CD14-positive monocyte (primary cell): Measurements from ENCODE around the gene RASSF4. TPM values are rescaled to one million over a fixed set of nuclear protein-coding genes. Genes with fewer than 3 reads are reported as not detected.
A peak's percentile ranks its signal among the peaks of the same experiment; 100 is the strongest.

Source experiments
- DNase-seq, 3 donors: peaks; one replicate each; pipeline ENCODE4 v3.0.0-alpha.2; 2011 to 2022
- H2AFZ ChIP-seq: 2 replicates; pipeline ENCODE4 v1.6.0; 2012; ENCODE audit warnings: mild to moderate bottlenecking, low read depth, low read length, inconsistent platforms; ENCODE audit not compliant: insufficient read depth, poor library complexity, severe bottlenecking
- H3K27ac ChIP-seq, 2 donors: 1 replicate in 1 of 2; 2 replicates in 1 of 2; pipeline ENCODE4 v1.5.1; 2012 to 2013; ENCODE audit warnings: low read length in 2 of 2, control low read depth in 1 of 2, inconsistent platforms in 1 of 2, low read depth in 1 of 2, mild to moderate bottlenecking in 1 of 2
- H3K27me3 ChIP-seq, 2 donors: one replicate each; pipeline versions ENCODE4 v1.6.0 to v1.6.1; 2011 to 2013; ENCODE audit warnings: low read length in 2 of 2; ENCODE audit not compliant: control insufficient read depth in 2 of 2, insufficient read depth in 2 of 2
- H3K36me3 ChIP-seq, 2 donors: replicated peaks in 1 of 2; 1 replicate in 1 of 2; 2 replicates in 1 of 2; pipeline versions ENCODE4 v1.5.1 to v1.6.1; 2012 to 2013; ENCODE audit warnings: low read length in 2 of 2, control low read depth in 1 of 2, inconsistent platforms in 1 of 2, mild to moderate bottlenecking in 1 of 2; ENCODE audit not compliant: insufficient read depth in 2 of 2, control insufficient read depth in 1 of 2
- H3K4me1 ChIP-seq, 2 donors: 1 replicate in 1 of 2; 2 replicates in 1 of 2; pipeline versions ENCODE4 v1.5.1 to v1.6.1; 2012 to 2013; ENCODE audit warnings: low read length in 2 of 2, control low read depth in 1 of 2, inconsistent platforms in 1 of 2, mild to moderate bottlenecking in 1 of 2, moderate library complexity in 1 of 2; ENCODE audit not compliant: insufficient read depth in 2 of 2, control insufficient read depth in 1 of 2
- H3K4me2 ChIP-seq: replicated peaks from 2 replicates; pipeline ENCODE3; 2012; ENCODE audit warnings: low read length, moderate library complexity, mild to moderate bottlenecking; ENCODE audit not compliant: poor library complexity, severe bottlenecking; ENCODE audit errors: extremely low read depth
- H3K4me3 ChIP-seq, 3 experiments: fragments of 200-600 bp in 1 of 3; sonication (generic) in 1 of 3; replicated peaks in 1 of 3; 1 replicate in 2 of 3; 2 replicates in 1 of 3; pipeline ENCODE4 v1.5.1; 2011 to 2013; ENCODE audit warnings: low read length in 3 of 3, mild to moderate bottlenecking in 3 of 3, control low read depth in 2 of 3, low read depth in 2 of 3, inconsistent platforms in 1 of 3, moderate library complexity in 1 of 3
- H3K79me2 ChIP-seq: 2 replicates; pipeline ENCODE4 v1.6.0; 2012; ENCODE audit warnings: mild to moderate bottlenecking, control low read depth, inconsistent platforms, low read length, moderate library complexity; ENCODE audit not compliant: insufficient read depth
- H3K9ac ChIP-seq: 2 replicates; pipeline ENCODE4 v1.6.0; 2017; ENCODE audit warnings: low read length, mild to moderate bottlenecking; ENCODE audit not compliant: insufficient read depth, poor library complexity, severe bottlenecking
- H3K9me3 ChIP-seq, 2 donors: replicated peaks in 1 of 2; 1 replicate in 1 of 2; 2 replicates in 1 of 2; pipeline versions ENCODE4 v1.5.1 to v1.6.1; 2012 to 2013; ENCODE audit warnings: low read length in 2 of 2, control low read depth in 1 of 2; ENCODE audit not compliant: control insufficient read depth in 1 of 2, insufficient read depth in 1 of 2
- H4K20me1 ChIP-seq: 2 replicates; pipeline ENCODE4 v1.6.0; 2012; ENCODE audit warnings: mild to moderate bottlenecking, low read length, control low read depth, moderate library complexity; ENCODE audit not compliant: insufficient read depth
- H3K27ac Mint-ChIP-seq, 7 donors: one replicate each; pipeline ENCODE4 v1.8.0; 2020; ENCODE audit warnings: mild to moderate bottlenecking in 7 of 7, mixed read lengths in 7 of 7, moderate library complexity in 6 of 7, inconsistent platforms in 2 of 7
- H3K27me3 Mint-ChIP-seq, 3 donors: one replicate each; pipeline ENCODE4 v1.8.0; 2021 to 2022; ENCODE audit warnings: low read depth in 3 of 3, mild to moderate bottlenecking in 3 of 3, mixed read lengths in 3 of 3, moderate library complexity in 3 of 3, inconsistent platforms in 1 of 3
- H3K36me3 Mint-ChIP-seq, 2 donors: one replicate each; pipeline ENCODE4 v1.8.0; 2020; ENCODE audit warnings: mixed read lengths in 2 of 2, inconsistent platforms in 1 of 2, mild to moderate bottlenecking in 1 of 2
- H3K4me1 Mint-ChIP-seq: one replicate; pipeline ENCODE4 v1.8.0; 2020; ENCODE audit warnings: mild to moderate bottlenecking, mixed read lengths
- H3K4me3 Mint-ChIP-seq, 2 donors: one replicate each; pipeline ENCODE4 v1.8.0; 2020; ENCODE audit warnings: mild to moderate bottlenecking in 2 of 2, mixed read lengths in 2 of 2, moderate library complexity in 1 of 2
- H3K9me3 Mint-ChIP-seq, 7 donors: one replicate each; pipeline ENCODE4 v1.8.0; 2020 to 2022; ENCODE audit warnings: mixed read lengths in 7 of 7, mild to moderate bottlenecking in 6 of 7, moderate library complexity in 6 of 7, inconsistent platforms in 2 of 7
- CTCF ChIP-seq: fragments of 200-600 bp; IDR thresholded peaks from one replicate; pipeline ENCODE4 v1.8.0; 2022; ENCODE audit warnings: antibody characterized with exemption, mild to moderate bottlenecking
- WGBS: methylation state at CpG from one replicate; pipeline ENCODE4 v1.1.5; 2013; ENCODE audit warnings: missing lambda C conversion rate; ENCODE audit not compliant: insufficient coverage; 5-methylcytosine and 5-hydroxymethylcytosine counted together
- intact Hi-C, 2 donors: fragments of 100-400 bp; cut with micrococcal nuclease; formaldehyde crosslinking; loops; one replicate each; pipeline versions ENCODE4 v1.15.0 to v1.15.1; 2023
- polyA plus RNA-seq, 3 donors: library from polyadenylated mRNA; depleted of rRNA in 1 of 3; unstranded in 2 of 3; stranded (reverse) in 1 of 3; fragments of 300-500 nt in 2 of 3; fragments of >200 nt in 1 of 3; fragmentation: Illumina TruSeq in 2 of 3; gene quantifications; 1 replicate in 2 of 3; 2 replicates in 1 of 3; pipeline ENCODE4 v1.2.3, GENCODE V29; 2012 to 2021

RASSF4 gene
- polyA plus RNA-seq, 3 donors = 117 to 290 (median 120) TPM

- no peaks in the 10 kb centered on the region for H3K27me3 ChIP-seq
- H3K27ac ChIP-seq = peak overlapping the region; percentile 73 to 81
- Mint-ChIP-seq H3K36me3 (peaks cover 52 to 73% of the 10 kb centered on the region in 2 donors), H3K4me3 (peak overlapping the region; percentile 65 to 84), H3K4me1 (peaks cover 97% of the 10 kb centered on the region), H3K27ac (peak overlapping the region; percentile 83 to 98 (median 94)), H3K9me3 (peaks cover 0 to 3% (median 0%) of the 10 kb centered on the region in 7 donors), H3K27me3 (no peaks in the 10 kb centered on the region)
- peaks cover 36 to 37% of the 10 kb centered on the region in 2 donors for H3K36me3 ChIP-seq
- peaks cover 98 to 100% of the 10 kb centered on the region in 2 donors for H3K4me1 ChIP-seq
- H3K9ac ChIP-seq = peak overlapping the region; percentile 44
- peaks cover 86% of the 10 kb centered on the region for H3K79me2 ChIP-seq
- intact Hi-C loops = loop anchor here in 1 of 2 donors (10.0 kb wide), 2 partner anchors 407 to 1057 kb away; partner anchors contain the start of gene ALOX5
- no peak for TF ChIP-seq CTCF
- H3K4me3 ChIP-seq = peak overlapping the region in 1 of 3 experiments; percentile 96
- peaks cover 34% of the 10 kb centered on the region for H4K20me1 ChIP-seq
- H3K4me2 ChIP-seq = peak overlapping the region; percentile 99
- no peak overlapping the region for H2AFZ ChIP-seq
- H3K9me3 ChIP-seq = no peaks in the 10 kb centered on the region
- peak; percentile 88 to 95 (median 95) for DNase-seq
- WGBS = 0% methylated on average over 2 of the region's 3 CpGs
Observed at GRCh38 chr10:44968091-44968490, 8.5 kb downstream of the RASSF4 start.

DNA sequence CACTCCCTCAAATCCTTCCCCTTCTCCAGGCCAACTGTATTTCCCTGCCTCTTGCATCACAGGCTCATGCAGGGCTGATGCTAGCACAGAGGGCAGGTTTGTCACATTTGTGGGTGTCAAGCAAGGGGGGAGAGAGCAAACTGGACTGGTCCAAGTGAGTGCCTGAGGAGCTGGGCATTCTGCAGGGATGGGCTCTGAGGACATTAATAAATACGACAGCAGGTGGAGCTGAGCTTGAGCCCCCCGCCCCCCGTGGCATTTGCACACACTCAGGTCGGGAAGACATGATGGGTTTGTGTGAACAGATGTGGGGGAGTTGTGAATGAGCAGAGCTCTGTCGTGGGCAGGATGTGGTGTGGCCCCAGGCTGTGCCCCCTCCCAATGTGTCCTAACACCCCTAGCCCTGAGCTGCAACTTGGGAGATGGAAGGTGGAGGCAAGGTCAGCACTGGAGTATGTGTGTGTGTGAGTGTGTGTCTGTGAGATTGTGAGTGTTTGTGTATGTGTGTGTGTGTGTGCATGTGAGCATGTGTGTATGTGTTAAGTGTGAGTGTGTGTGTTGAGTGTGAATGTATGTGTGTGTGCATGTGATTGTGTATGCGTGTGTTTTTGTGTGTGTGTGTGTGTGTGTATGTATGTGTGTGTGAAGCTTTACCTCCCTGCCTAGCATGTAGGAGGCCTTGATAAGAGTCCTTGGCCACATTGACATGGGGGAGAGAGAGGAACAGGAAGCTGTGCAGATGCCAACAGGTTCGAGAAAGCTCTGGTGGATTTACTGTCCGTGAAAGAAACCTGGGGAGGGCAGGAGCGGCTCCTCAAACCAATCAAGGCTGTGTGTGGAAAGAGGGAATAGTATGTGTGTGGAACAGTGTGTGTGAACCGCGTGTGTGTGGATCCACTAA lies 9.1 kb downstream of the RASSF4 start:
- Histone ChIP-seq H3K4me3 (peak overlapping the region in 1 of 3 experiments; percentile 96), H3K9ac (peak overlapping the region; percentile 23), H3K36me3 (peaks cover 41% of the 10 kb centered on the region in 2 donors), H3K4me2 (peak overlapping the region; percentile 99), H4K20me1 (peaks cover 27% of the 10 kb centered on the region), H3K27me3 (no peaks in the 10 kb centered on the region), H3K27ac (peak overlapping the region; percentile 73 to 81), H2AFZ (no peak overlapping the region), H3K79me2 (peaks cover 83% of the 10 kb centered on the region), H3K9me3 (no peaks in the 10 kb centered on the region), H3K4me1 (peaks cover 98 to 100% of the 10 kb centered on the region in 2 donors)
- H3K4me3 Mint-ChIP-seq = peak overlapping the region; percentile 3 to 84
- intact Hi-C loops = loop anchor here in 1 of 2 donors (10.0 kb wide), 2 partner anchors 406 to 1056 kb away; partner anchors contain the start of gene ALOX5
- H3K4me1 Mint-ChIP-seq = peaks cover 97% of the 10 kb centered on the region
- peaks cover 52 to 72% of the 10 kb centered on the region in 2 donors for H3K36me3 Mint-ChIP-seq
- peaks cover 0 to 3% (median 0%) of the 10 kb centered on the region in 7 donors for H3K9me3 Mint-ChIP-seq
- peak overlapping the region; percentile 83 to 97 (median 93) for H3K27ac Mint-ChIP-seq
- no peaks in the 10 kb centered on the region for H3K27me3 Mint-ChIP-seq
- WGBS = 39% methylated on average over 6 of the region's 11 CpGs
- DNase-seq = no peak
- TF ChIP-seq CTCF = no peak
